Stomach smooth muscle (tissue), 2 donors: ENCODE data around the gene KCTD2.
A peak's percentile ranks its signal among the peaks of the same experiment; 100 is the strongest.
"Not testable (repeated sequence)": the region's sequence is repeated elsewhere in the genome, so short reads cannot be mapped to it uniquely, and the experiment has no call there.

Source experiments
- H3K27ac ChIP-seq: one replicate; pipeline ENCODE4 v1.7.0; 2013; ENCODE audit warnings: mild to moderate bottlenecking, low read length, inconsistent platforms
- H3K27me3 ChIP-seq, 2 donors: one replicate each; pipeline ENCODE4 v1.7.0; 2013; ENCODE audit warnings: low read length in 2 of 2; ENCODE audit not compliant: insufficient read depth in 2 of 2, control insufficient read depth in 1 of 2
- H3K36me3 ChIP-seq, 2 donors: one replicate each; pipeline ENCODE4 v1.7.0; 2013; ENCODE audit warnings: low read length in 2 of 2; ENCODE audit not compliant: control insufficient read depth in 2 of 2, insufficient read depth in 2 of 2
- H3K4me1 ChIP-seq: one replicate; pipeline ENCODE4 v1.7.0; 2013; ENCODE audit warnings: low read length; ENCODE audit not compliant: control insufficient read depth, insufficient read depth
- H3K4me3 ChIP-seq, 2 donors: one replicate each; pipeline ENCODE4 v1.7.0; 2013; ENCODE audit warnings: low read length in 2 of 2
- H3K9ac ChIP-seq, 2 donors: one replicate each; pipeline ENCODE4 v1.7.0; 2013; ENCODE audit warnings: low read length in 2 of 2, mild to moderate bottlenecking in 1 of 2
- H3K9me3 ChIP-seq, 2 donors: one replicate each; pipeline ENCODE4 v1.7.0; 2013; ENCODE audit warnings: low read length in 2 of 2; ENCODE audit not compliant: control insufficient read depth in 2 of 2
- donor health status: healthy.
- donor health status: Pancreatic carcinoma.

KCTD2 gene

GRCh38 chr17:75065562-75066151, 18.6 kb downstream of the KCTD2 start:
- H3K4me1 ChIP-seq, result no peaks in the 10 kb centered on the region
- H3K9me3 ChIP-seq, result no peaks in the 10 kb centered on the region
- no peak overlapping the region for H3K27ac ChIP-seq
- no peak overlapping the region for H3K9ac ChIP-seq
- H3K27me3 ChIP-seq, result no peaks in the 10 kb centered on the region
- H3K4me3 ChIP-seq, result no peak overlapping the region
- peaks cover 35 to 37% of the 10 kb centered on the region in 2 donors for H3K36me3 ChIP-seq

GRCh38 chr17:75067856-75068255, 20.8 kb downstream of the KCTD2 start:
- no peak overlapping the region for H3K27ac ChIP-seq
- no peaks in the 10 kb centered on the region for H3K4me1 ChIP-seq
- peaks cover 20% of the 10 kb centered on the region in 2 donors for H3K36me3 ChIP-seq
- H3K9me3 ChIP-seq, result no peaks in the 10 kb centered on the region
- no peak overlapping the region for H3K9ac ChIP-seq
- no peaks in the 10 kb centered on the region for H3K27me3 ChIP-seq
- no peak overlapping the region for H3K4me3 ChIP-seq

- Histone ChIP-seq H3K27ac (no peak overlapping the region), H3K27me3 (no peaks in the 10 kb centered on the region), H3K9me3 (no peaks in the 10 kb centered on the region), H3K4me3 (no peak overlapping the region), H3K4me1 (no peaks in the 10 kb centered on the region), H3K36me3 (peaks cover 11% of the 10 kb centered on the region in 2 donors), H3K9ac (no peak overlapping the region)
Observed at GRCh38 chr17:75068750-75069149, 21.7 kb downstream of the KCTD2 start.

GRCh38 chr17:75069783-75070182, 22.8 kb downstream of the KCTD2 start:
- no peaks in the 10 kb centered on the region for H3K4me1 ChIP-seq
- H3K36me3 ChIP-seq, result peaks cover under 1 to 3% of the 10 kb centered on the region in 2 donors
- H3K9ac ChIP-seq, result no peak overlapping the region
- H3K4me3 ChIP-seq, result no peak overlapping the region
- no peaks in the 10 kb centered on the region for H3K27me3 ChIP-seq
- no peak overlapping the region for H3K27ac ChIP-seq
- no peaks in the 10 kb centered on the region for H3K9me3 ChIP-seq

GRCh38 chr17:75071478-75072271, 24.6 kb downstream of the KCTD2 start:
- H3K9ac ChIP-seq, H3K36me3 ChIP-seq, H3K4me3 ChIP-seq, H3K27me3 ChIP-seq, H3K4me1 ChIP-seq, H3K9me3 ChIP-seq, H3K27ac ChIP-seq: not testable (repeated sequence)

- H3K27ac ChIP-seq, H3K36me3 ChIP-seq, H3K27me3 ChIP-seq, H3K9ac ChIP-seq, H3K4me3 ChIP-seq, H3K9me3 ChIP-seq: not testable (repeated sequence)
- peaks cover 11% of the 10 kb centered on the region for H3K4me1 ChIP-seq
Observed at GRCh38 chr17:75072909-75073308, 25.9 kb downstream of the KCTD2 start.

- Histone ChIP-seq H3K9me3 (no peaks in the 10 kb centered on the region), H3K4me1 (peaks cover 16% of the 10 kb centered on the region), H3K36me3 (no peaks in the 10 kb centered on the region), H3K27ac (no peak overlapping the region), H3K4me3 (no peak overlapping the region), H3K27me3 (no peaks in the 10 kb centered on the region), H3K9ac (no peak overlapping the region)
Observed at GRCh38 chr17:75073618-75074047, 26.6 kb downstream of the KCTD2 start.

GRCh38 chr17:75074532-75074931, 27.5 kb downstream of the KCTD2 start:
- peaks cover 19% of the 10 kb centered on the region for H3K4me1 ChIP-seq
- H3K27me3 ChIP-seq, result no peaks in the 10 kb centered on the region
- no peaks in the 10 kb centered on the region for H3K36me3 ChIP-seq
- no peak overlapping the region for H3K4me3 ChIP-seq
- H3K27ac ChIP-seq, result no peak overlapping the region
- H3K9me3 ChIP-seq, result no peaks in the 10 kb centered on the region
- no peak overlapping the region for H3K9ac ChIP-seq

- no peak overlapping the region for H3K27ac ChIP-seq
- H3K9me3 ChIP-seq, result no peaks in the 10 kb centered on the region
- no peaks in the 10 kb centered on the region for H3K27me3 ChIP-seq
- no peak overlapping the region for H3K4me3 ChIP-seq
- peaks cover 19% of the 10 kb centered on the region for H3K4me1 ChIP-seq
- H3K9ac ChIP-seq, result no peak overlapping the region
- H3K36me3 ChIP-seq, result no peaks in the 10 kb centered on the region
Observed at GRCh38 chr17:75075597-75076336, 28.7 kb downstream of the KCTD2 start.

- Histone ChIP-seq H3K27ac (peak overlapping the region; percentile 81), H3K36me3 (no peaks in the 10 kb centered on the region), H3K4me3 (peak overlapping the region; percentile 71 to 76), H3K9me3 (no peaks in the 10 kb centered on the region), H3K9ac (peak overlapping the region; percentile 84 to 91), H3K4me1 (peaks cover 19% of the 10 kb centered on the region), H3K27me3 (peaks cover 0 to 3% of the 10 kb centered on the region in 2 donors)
Observed at GRCh38 chr17:75077072-75077495, 30.1 kb downstream of the KCTD2 start.
